Common myeloid progenitor, CD34-positive (primary cell): ENCODE results near the gene FBXO30.

Experiments used
- CTCF ChIA-PET: fragments of 350-600 bp; sonication (Branson Sonifier 250); formaldehyde crosslinking; loops from one replicate; lab custom pipeline; 2021; ENCODE audit warnings: antibody characterized with exemption; lab: Charles Lee
- POLR2A ChIA-PET: fragments of 350-600 bp; sonication (Branson Sonifier 250); formaldehyde crosslinking; loops from one replicate; lab custom pipeline; 2021; ENCODE audit warnings: antibody characterized with exemption; lab: Charles Lee
- DNase-seq, 3 donors: peaks; one replicate each; pipeline versions ENCODE4 v3.0.0 to v3.0.0-alpha.2; 2013
- H3K27ac ChIP-seq, 2 experiments: 1 replicate in 1 of 2; 2 replicates in 1 of 2; pipeline ENCODE4 v1.7.0; 2013; ENCODE audit warnings: inconsistent platforms in 2 of 2, low read length in 2 of 2, mild to moderate bottlenecking in 2 of 2, low read depth in 1 of 2, moderate library complexity in 1 of 2; ENCODE audit not compliant: severe bottlenecking in 2 of 2, insufficient read depth in 1 of 2, poor library complexity in 1 of 2
- H3K27me3 ChIP-seq, 5 experiments: replicated peaks in 2 of 5; 1 replicate in 3 of 5; 2 replicates in 2 of 5; pipeline versions ENCODE4 v1.6.1 to v1.7.0; 2013; ENCODE audit warnings: low read length in 4 of 5, mild to moderate bottlenecking in 2 of 5, moderate library complexity in 2 of 5, inconsistent platforms in 1 of 5; ENCODE audit not compliant: insufficient read depth in 5 of 5, control insufficient read depth in 4 of 5
- H3K36me3 ChIP-seq, 4 experiments: 1 replicate in 2 of 4; 2 replicates in 2 of 4; pipeline versions ENCODE4 v1.6.1 to v1.7.0; 2013; ENCODE audit warnings: low read length in 3 of 4, control low read depth in 1 of 4, mild to moderate bottlenecking in 1 of 4; ENCODE audit not compliant: control insufficient read depth in 4 of 4, insufficient read depth in 4 of 4
- H3K4me1 ChIP-seq, 4 experiments: 1 replicate in 3 of 4; 2 replicates in 1 of 4; pipeline versions ENCODE4 v1.6.1 to v1.7.1; 2013; ENCODE audit warnings: low read length in 3 of 4, mild to moderate bottlenecking in 3 of 4, control low read depth in 1 of 4, inconsistent platforms in 1 of 4, moderate library complexity in 1 of 4; ENCODE audit not compliant: control insufficient read depth in 4 of 4, insufficient read depth in 4 of 4; ENCODE audit errors: control extremely low read depth in 1 of 4
- H3K4me3 ChIP-seq, 7 experiments: 1 replicate in 4 of 7; 2 replicates in 3 of 7; pipeline versions ENCODE4 v1.5.1 to v1.7.0; 2013; ENCODE audit warnings: mild to moderate bottlenecking in 7 of 7, low read length in 6 of 7, moderate library complexity in 6 of 7, inconsistent platforms in 2 of 7, low read depth in 2 of 7, control low read depth in 1 of 7; ENCODE audit not compliant: insufficient read depth in 4 of 7, control insufficient read depth in 1 of 7; ENCODE audit errors: extremely low read depth in 1 of 7
- H3K9me3 ChIP-seq, 5 experiments: 1 replicate in 4 of 5; 2 replicates in 1 of 5; pipeline versions ENCODE4 v1.6.1 to v1.7.1; 2013; ENCODE audit warnings: low read length in 4 of 5, mild to moderate bottlenecking in 2 of 5, inconsistent platforms in 1 of 5, low read depth in 1 of 5, moderate library complexity in 1 of 5; ENCODE audit not compliant: control insufficient read depth in 4 of 5, insufficient read depth in 2 of 5; ENCODE audit errors: control extremely low read depth in 1 of 5
- WGBS: methylation state at CpG from one replicate; pipeline ENCODE4 v1.1.5; 2013; ENCODE audit not compliant: insufficient coverage; 5-methylcytosine and 5-hydroxymethylcytosine counted together

The FBXO30 gene

DNA sequence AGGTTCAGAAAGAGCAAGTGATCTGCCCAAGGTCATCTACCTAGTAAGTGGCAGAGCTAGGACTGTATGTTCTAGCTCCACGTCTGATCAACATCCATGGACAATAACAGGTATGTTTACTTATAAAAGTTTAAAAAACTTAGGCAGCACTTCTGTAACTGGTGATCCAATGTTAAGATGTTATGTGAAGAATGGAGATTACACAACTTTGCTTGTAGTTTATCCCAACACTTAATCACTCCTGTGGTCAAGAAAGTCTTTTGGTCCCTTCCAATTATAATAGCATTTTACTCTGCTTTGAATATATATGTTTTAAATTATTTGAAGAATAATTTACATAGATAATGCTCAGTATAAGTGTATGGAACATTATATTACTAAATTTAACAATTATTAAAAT is 4.8 kb downstream of the FBXO30 start:
- POLR2A ChIA-PET = no interaction called here
- Histone ChIP-seq H3K27ac (no peak overlapping the region), H3K9me3 (no peaks in the 10 kb centered on the region), H3K27me3 (no peaks in the 10 kb centered on the region), H3K36me3 (peaks cover 11 to 15% (median 13%) of the 10 kb centered on the region in 4 experiments), H3K4me3 (no peak overlapping the region), H3K4me1 (peaks cover 2 to 21% (median 15%) of the 10 kb centered on the region in 4 experiments)
- CTCF ChIA-PET = no interaction called here
- WGBS = no CpG with 5 or more reads among the region's 1 CpG
- no peak for DNase-seq

DNA sequence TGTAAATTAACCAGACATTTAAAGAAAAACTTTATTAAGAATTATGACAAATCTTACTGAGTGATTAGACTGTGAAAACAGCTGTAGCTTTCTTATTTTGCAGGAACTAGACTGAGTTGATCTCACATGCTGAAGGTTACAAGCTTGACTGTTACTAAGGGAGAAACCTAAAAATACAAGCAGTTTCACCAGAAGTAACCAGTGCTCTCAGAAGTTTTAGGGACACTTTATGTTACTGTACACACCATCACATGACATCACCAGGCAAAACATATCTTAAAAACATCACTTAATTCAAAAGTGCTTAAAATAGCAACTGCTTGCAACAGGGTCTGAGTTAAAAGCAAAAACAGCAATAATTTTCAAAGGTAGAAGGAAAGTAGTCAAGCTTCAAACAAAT is 5.4 kb downstream of the FBXO30 start:
- no peaks in the 10 kb centered on the region for H3K9me3 ChIP-seq
- H3K4me3 ChIP-seq = no peak overlapping the region
- peaks cover 2 to 21% (median 15%) of the 10 kb centered on the region in 4 experiments for H3K4me1 ChIP-seq
- H3K27ac ChIP-seq = no peak overlapping the region
- peak in 2 of 3 donors; percentile 8 to 24 for DNase-seq
- H3K27me3 ChIP-seq = no peaks in the 10 kb centered on the region
- ChIA-PET CTCF (no interaction called here), POLR2A (no interaction called here)
- H3K36me3 ChIP-seq = peaks cover 16 to 21% (median 18%) of the 10 kb centered on the region in 4 experiments

- 90% methylated on average over 1 of the region's 2 CpGs for WGBS
- Histone ChIP-seq H3K27me3 (no peaks in the 10 kb centered on the region), H3K4me1 (peaks cover 2 to 13% (median 10%) of the 10 kb centered on the region in 4 experiments), H3K9me3 (no peaks in the 10 kb centered on the region), H3K27ac (no peak overlapping the region), H3K36me3 (peaks cover 16 to 26% (median 23%) of the 10 kb centered on the region in 4 experiments), H3K4me3 (no peak overlapping the region)
- ChIA-PET POLR2A (no interaction called here), CTCF (no interaction called here)
- no peak for DNase-seq
These were observed 6.4 kb downstream of the FBXO30 start for GRCh38 chr6:145808239-145808638.

DNA sequence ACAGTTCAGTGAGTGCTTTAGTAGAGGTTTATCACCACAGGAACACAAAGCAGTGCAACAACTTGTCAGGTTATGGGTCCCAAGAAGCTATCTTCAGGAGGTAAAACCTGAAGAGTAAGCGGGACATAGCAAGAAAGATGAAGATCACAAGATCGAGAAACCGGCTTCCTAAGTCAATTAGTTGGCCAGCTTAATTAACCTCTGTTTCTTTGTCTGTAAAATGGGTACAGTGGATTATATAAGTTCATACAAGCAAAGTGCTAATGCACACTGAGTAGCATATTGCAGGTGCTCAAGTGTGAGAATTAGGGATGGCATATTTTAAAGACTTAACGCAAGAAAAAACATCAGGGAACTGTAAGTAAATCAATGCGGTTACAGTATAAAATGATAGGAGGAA is 12.5 kb downstream of the FBXO30 start:
- Histone ChIP-seq H3K27ac (no peak overlapping the region), H3K36me3 (peaks cover 16 to 46% (median 24%) of the 10 kb centered on the region in 4 experiments), H3K27me3 (no peaks in the 10 kb centered on the region), H3K4me3 (no peak overlapping the region), H3K9me3 (no peaks in the 10 kb centered on the region), H3K4me1 (no peaks in the 10 kb centered on the region)
- no peak for DNase-seq
- WGBS = 96% methylated on average over 5 of the region's 5 CpGs
- POLR2A ChIA-PET = no interaction called here
- CTCF ChIA-PET = interaction anchor here (1.1 to 1.6 kb wide), 2 partner anchors 9 to 61 kb away, joined by 4 to 5 read pairs; no protein-coding TSS in a partner anchor

GRCh38 chr6:145801021-145801420 is 13.6 kb downstream of the FBXO30 start:
- H3K4me1 ChIP-seq = no peaks in the 10 kb centered on the region
- DNase-seq = peak in 2 of 3 donors; percentile 4 to 13
- H3K36me3 ChIP-seq = peaks cover 16 to 43% (median 22%) of the 10 kb centered on the region in 4 experiments
- no peaks in the 10 kb centered on the region for H3K9me3 ChIP-seq
- ChIA-PET CTCF (interaction anchor here (1.6 kb wide), 1 partner anchor 63 kb away, joined by 4 read pairs; no protein-coding TSS in a partner anchor), POLR2A (no interaction called here)
- no peak overlapping the region for H3K27ac ChIP-seq
- no peak overlapping the region for H3K4me3 ChIP-seq
- WGBS = 94% methylated on average over 2 of the region's 6 CpGs
- H3K27me3 ChIP-seq = no peaks in the 10 kb centered on the region

- no peaks in the 10 kb centered on the region for H3K27me3 ChIP-seq
- WGBS = no CpG with 5 or more reads among the region's 2 CpGs
- POLR2A ChIA-PET = interaction anchor here (0.5 kb wide), 1 partner anchor 523 kb away, joined by 6 read pairs; no protein-coding TSS in a partner anchor
These were observed 16.1 kb downstream of the FBXO30 start for GRCh38 chr6:145798530-145798929.

DNA sequence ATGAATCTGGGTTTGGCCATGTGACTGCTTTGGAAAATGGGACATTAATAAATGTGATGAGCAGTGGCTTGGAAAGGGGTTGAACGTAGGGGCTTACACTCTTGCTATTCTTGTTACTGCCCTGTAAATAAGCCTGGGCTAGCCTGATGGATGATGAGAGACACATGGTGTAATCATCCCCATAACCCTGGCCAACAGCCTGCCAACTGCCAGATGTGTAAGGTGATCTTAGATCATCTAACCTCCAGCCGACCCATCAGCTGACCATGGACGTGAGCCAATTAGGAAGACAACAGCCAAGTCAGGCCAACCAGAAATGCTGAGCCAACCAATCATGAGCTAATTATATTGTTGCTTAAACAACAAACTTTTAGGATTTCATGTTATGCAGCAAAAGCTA is 25.2 kb downstream of the FBXO30 start:
- ChIA-PET POLR2A (no interaction called here), CTCF (no interaction called here)
- H3K27me3 ChIP-seq = no peaks in the 10 kb centered on the region
- no peak overlapping the region for H3K27ac ChIP-seq
- WGBS = 100% methylated on average over 2 of the region's 3 CpGs
- H3K36me3 ChIP-seq = peaks cover 0 to 3% (median 1%) of the 10 kb centered on the region in 4 experiments
- H3K4me3 ChIP-seq = no peak overlapping the region
- no peaks in the 10 kb centered on the region for H3K4me1 ChIP-seq
- H3K9me3 ChIP-seq = peaks cover 0 to 14% (median 3%) of the 10 kb centered on the region in 5 experiments
- DNase-seq = no peak

More at GRCh38 chr6:145798530-145798929, 16.1 kb downstream of the FBXO30 start:
- no peak for DNase-seq
- H3K27ac ChIP-seq = no peak overlapping the region
- CTCF ChIA-PET = no interaction called here
- peaks cover 0 to 23% (median 6%) of the 10 kb centered on the region in 4 experiments for H3K36me3 ChIP-seq
- H3K4me3 ChIP-seq = no peak overlapping the region
- H3K9me3 ChIP-seq = peaks cover 0 to 1% (median 0%) of the 10 kb centered on the region in 5 experiments
- no peaks in the 10 kb centered on the region for H3K4me1 ChIP-seq
